ENCODE measurements around the gene CCDC47. TPM values are rescaled to one million over a fixed set of nuclear protein-coding genes. Genes with fewer than 3 reads are reported as not detected.
"Not testable (repeated sequence)": the region's sequence is repeated elsewhere in the genome, so short reads cannot be mapped to it uniquely, and the experiment has no call there.

Gene CCDC47
- total RNA-seq, 1 experiment from 2014 or later: 56.8 TPM

- DNase-seq (ENCODE audit: low spot score): no peak
These were observed 37.7 kb downstream of the CCDC47 start for GRCh38 chr17:63735691-63736090.

- DNase-seq (ENCODE audit: low spot score): no peak
These were observed 51.0 kb downstream of the CCDC47 start for GRCh38 chr17:63722403-63722802.

GRCh38 chr17:63720194-63720593 lies 53.2 kb downstream of the CCDC47 start:
- DNase-seq (ENCODE audit: low spot score): not testable (repeated sequence)

GRCh38 chr17:63718988-63719387 lies 54.4 kb downstream of the CCDC47 start:
- DNase-seq (ENCODE audit: low spot score): no peak

GRCh38 chr17:63716426-63716825 lies 57.0 kb downstream of the CCDC47 start:
- DNase-seq (ENCODE audit: low spot score): no peak

- no peak for DNase-seq (ENCODE audit: low spot score)
These were observed 58.7 kb downstream of the CCDC47 start for GRCh38 chr17:63714550-63715277.

GRCh38 chr17:63709110-63709509 lies 64.3 kb downstream of the CCDC47 start:
- no peak for DNase-seq (ENCODE audit: low spot score)

- DNase-seq (ENCODE audit: low spot score): no peak
These were observed 66.2 kb downstream of the CCDC47 start for GRCh38 chr17:63707151-63707550.

GRCh38 chr17:63706336-63707082 lies 66.9 kb downstream of the CCDC47 start:
- DNase-seq (ENCODE audit: low spot score): no peak

GRCh38 chr17:63705657-63706056 lies 67.7 kb downstream of the CCDC47 start:
- no peak for DNase-seq (ENCODE audit: low spot score)

- no peak for DNase-seq (ENCODE audit: low spot score)
These were observed 68.6 kb downstream of the CCDC47 start for GRCh38 chr17:63704836-63705235.

GRCh38 chr17:63704259-63704576 lies 69.2 kb downstream of the CCDC47 start:
- DNase-seq (ENCODE audit: low spot score): no peak

GRCh38 chr17:63703556-63704258 lies 69.7 kb downstream of the CCDC47 start:
- no peak for DNase-seq (ENCODE audit: low spot score)

GRCh38 chr17:63703029-63703428 lies 70.4 kb downstream of the CCDC47 start:
- no peak for DNase-seq (ENCODE audit: low spot score)

- no peak for DNase-seq (ENCODE audit: low spot score)
These were observed 70.7 kb downstream of the CCDC47 start for GRCh38 chr17:63702721-63703015.

GRCh38 chr17:63701868-63702720 lies 71.3 kb downstream of the CCDC47 start:
- DNase-seq (ENCODE audit: low spot score): no peak

- DNase-seq (ENCODE audit: low spot score): no peak
These were observed 72.0 kb downstream of the CCDC47 start for GRCh38 chr17:63701456-63701820.

GRCh38 chr17:63700528-63701455 lies 72.6 kb downstream of the CCDC47 start:
- no peak for DNase-seq (ENCODE audit: low spot score)

- no peak for DNase-seq (ENCODE audit: low spot score)
These were observed 73.5 kb downstream of the CCDC47 start, which contains the start of gene LIMD2 for GRCh38 chr17:63699638-63700527. Gene LIMD2, minus strand, starts transcription at chr17:63700125. Its CDS starts 827 bp downstream, at chr17:63699298.

Measured in HT-29 (cell line).